Testis (tissue), 2 donors: ENCODE results near the gene FSIP2.

Source experiments
- CTCF ChIP-seq, 3 experiments: fragments of 450-650 bp in 2 of 3; fragments of 200-600 bp in 1 of 3; sonication (generic) in 1 of 3; IDR thresholded peaks; one replicate each; pipeline ENCODE4 v1.5.1; 2016 to 2019; ENCODE audit warnings: antibody characterized with exemption in 3 of 3, mild to moderate bottlenecking in 2 of 3, moderate library complexity in 1 of 3
- POLR2A ChIP-seq: fragments of 450-650 bp; IDR thresholded peaks from one replicate; pipeline ENCODE4 v1.6.1; 2017; ENCODE audit warnings: antibody characterized with exemption, mild to moderate bottlenecking, moderate library complexity

- TF ChIP-seq POLR2A (no peak), CTCF (IDR thresholded peaks at IDR 0.05) (no peak)
These were observed 48.9 kb downstream of the FSIP2 start for GRCh38 chr2:185787227-185788145.
